ENCODE data around the gene F7.

DNA sequence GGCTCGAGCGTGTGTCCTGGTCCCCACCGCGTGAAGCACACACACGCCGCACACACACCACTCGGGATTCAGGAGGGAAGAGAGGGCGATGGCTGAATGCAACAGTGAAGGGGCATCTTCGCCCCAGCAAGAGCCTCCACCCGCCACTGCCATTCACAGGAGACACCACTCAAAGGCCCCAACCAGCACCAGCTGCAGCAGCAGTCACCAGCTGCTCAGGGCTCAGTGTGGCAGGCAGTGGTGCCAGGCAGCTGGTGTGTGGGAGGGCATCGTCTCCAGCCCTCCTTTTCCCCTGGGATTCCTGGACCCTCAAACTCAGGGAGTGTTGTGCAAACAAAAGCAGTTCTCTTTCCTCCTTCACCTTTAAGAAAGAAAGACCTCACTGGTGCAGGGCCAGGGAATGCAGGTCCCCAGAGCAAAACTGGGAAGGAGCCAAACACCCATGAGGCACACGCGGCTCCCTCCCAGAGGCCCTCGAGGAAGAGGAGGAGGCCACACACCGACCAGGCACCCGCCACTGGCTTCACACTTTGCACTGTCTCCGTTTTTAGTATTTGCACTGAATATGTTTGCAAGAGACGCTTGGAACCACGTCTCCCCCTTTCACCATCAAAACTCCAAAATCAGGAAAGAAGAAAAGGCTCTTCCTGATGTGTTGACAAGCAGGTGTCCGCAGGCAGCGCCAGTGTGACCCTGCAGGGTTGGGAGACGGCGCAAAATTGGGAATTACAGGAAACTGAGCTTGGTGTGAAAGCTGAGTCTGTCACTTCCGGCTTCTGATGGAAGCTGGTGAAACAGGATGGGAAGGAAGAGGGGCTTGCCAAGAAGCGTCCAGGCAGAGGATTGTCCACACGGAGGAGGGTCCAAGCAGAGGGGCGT is 26.4 kb upstream of the F7 start:
- TF ChIP-seq, protein P1, sequence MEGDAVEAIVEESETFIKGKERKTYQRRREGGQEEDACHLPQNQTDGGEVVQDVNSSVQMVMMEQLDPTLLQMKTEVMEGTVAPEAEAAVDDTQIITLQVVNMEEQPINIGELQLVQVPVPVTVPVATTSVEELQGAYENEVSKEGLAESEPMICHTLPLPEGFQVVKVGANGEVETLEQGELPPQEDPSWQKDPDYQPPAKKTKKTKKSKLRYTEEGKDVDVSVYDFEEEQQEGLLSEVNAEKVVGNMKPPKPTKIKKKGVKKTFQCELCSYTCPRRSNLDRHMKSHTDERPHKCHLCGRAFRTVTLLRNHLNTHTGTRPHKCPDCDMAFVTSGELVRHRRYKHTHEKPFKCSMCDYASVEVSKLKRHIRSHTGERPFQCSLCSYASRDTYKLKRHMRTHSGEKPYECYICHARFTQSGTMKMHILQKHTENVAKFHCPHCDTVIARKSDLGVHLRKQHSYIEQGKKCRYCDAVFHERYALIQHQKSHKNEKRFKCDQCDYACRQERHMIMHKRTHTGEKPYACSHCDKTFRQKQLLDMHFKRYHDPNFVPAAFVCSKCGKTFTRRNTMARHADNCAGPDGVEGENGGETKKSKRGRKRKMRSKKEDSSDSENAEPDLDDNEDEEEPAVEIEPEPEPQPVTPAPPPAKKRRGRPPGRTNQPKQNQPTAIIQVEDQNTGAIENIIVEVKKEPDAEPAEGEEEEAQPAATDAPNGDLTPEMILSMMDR (IDR thresholded peaks at IDR 0.05), result no peak
- TF ChIP-seq POLR2A (IDR thresholded peaks at IDR 0.05), result no peak

All from thyroid gland (tissue), 4 donors.